ENCODE results near the gene VIL1. TPM values are rescaled to one million over a fixed set of nuclear protein-coding genes. Genes with fewer than 3 reads are reported as not detected.
A peak's percentile ranks its signal among the peaks of the same experiment; 100 is the strongest.

Gene VIL1
- total RNA-seq, 4 donors from 2014 or later: not detected

DNA sequence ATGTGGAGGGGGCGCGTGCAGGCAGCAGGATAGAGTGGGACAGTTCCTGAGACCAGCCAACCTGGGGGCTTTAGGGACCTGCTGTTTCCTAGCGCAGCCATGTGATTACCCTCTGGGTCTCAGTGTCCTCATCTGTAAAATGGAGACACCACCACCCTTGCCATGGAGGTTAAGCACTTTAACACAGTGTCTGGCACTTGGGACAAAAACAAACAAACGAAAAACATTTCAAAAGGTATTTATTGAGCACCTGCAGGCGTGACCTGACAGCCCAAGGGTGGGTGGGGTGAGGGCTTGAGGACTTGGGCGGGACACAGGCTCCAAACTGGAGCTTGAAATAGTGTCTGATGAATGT is 23.9 kb upstream of the VIL1 start:
- DNase-seq (ENCODE audit: low spot score): no peak
- ATAC-seq (ENCODE audit: low FRiP score): no peak
- TF ChIP-seq, protein P1, sequence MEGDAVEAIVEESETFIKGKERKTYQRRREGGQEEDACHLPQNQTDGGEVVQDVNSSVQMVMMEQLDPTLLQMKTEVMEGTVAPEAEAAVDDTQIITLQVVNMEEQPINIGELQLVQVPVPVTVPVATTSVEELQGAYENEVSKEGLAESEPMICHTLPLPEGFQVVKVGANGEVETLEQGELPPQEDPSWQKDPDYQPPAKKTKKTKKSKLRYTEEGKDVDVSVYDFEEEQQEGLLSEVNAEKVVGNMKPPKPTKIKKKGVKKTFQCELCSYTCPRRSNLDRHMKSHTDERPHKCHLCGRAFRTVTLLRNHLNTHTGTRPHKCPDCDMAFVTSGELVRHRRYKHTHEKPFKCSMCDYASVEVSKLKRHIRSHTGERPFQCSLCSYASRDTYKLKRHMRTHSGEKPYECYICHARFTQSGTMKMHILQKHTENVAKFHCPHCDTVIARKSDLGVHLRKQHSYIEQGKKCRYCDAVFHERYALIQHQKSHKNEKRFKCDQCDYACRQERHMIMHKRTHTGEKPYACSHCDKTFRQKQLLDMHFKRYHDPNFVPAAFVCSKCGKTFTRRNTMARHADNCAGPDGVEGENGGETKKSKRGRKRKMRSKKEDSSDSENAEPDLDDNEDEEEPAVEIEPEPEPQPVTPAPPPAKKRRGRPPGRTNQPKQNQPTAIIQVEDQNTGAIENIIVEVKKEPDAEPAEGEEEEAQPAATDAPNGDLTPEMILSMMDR (IDR thresholded peaks at IDR 0.05): no peak

DNA sequence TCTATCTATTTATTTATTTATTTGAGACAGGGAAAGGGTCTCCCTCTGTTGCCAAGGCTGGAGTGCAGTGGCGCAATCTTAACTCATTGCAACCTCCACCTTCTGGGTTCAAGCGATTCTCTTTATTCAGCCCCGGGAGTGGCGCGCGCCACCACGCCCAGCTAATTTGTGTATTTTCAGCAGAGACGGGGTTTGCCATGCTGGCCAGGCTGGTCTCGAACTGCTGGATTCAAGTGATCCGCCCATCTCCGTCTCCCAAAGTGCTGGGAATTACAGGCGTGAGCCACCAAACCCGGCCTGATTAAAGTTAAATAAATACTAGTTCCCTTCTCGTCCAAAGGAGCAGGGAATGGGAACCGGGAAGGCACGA is 23.5 kb upstream of the VIL1 start:
- no peak for ATAC-seq (ENCODE audit: low FRiP score)
- TF ChIP-seq, protein P1 (IDR thresholded peaks at IDR 0.05): no peak
- no peak for DNase-seq (ENCODE audit: low spot score)

DNA sequence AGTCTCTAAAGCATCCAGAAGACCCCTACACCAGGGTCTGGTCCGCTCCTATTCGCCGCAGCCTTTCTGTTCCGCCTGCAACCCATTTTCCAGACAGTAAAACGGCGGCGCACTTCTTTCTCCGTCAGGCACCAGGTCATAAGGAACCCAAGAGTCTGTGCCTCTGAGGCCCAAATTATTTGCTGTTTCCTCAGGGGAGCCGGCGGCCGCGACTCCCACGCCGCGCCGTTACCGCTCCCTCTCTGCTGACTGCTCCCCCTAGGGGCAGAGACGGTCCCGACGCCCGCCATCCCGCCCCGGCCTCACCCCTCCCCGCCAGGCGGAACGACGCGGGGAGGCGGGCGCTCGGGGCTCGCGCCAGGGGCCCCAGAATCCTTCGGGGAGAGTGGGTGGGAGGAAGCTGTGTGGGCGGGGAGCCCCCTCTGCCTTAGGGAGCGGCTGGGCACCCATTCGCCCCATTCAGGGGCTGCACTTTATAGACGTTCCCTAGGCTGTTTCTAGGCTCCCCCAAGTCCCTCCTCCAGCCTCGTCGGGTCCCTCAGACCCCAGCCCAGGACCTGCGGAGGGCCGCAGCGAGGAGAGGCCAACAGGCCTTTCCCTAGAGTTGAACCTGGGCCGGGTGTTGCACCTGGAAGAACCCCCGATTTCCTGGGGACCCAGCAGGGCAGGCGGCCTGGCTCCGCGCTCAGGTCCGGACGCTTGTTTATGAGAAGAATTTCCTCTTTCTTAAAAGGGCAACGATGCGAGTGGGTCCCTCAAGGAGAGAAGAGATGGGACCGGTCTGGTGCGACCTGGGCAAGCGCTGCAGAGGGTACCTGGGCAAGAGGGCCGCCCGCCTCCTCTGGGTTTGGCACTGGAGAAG is 22.9 kb upstream of the VIL1 start:
- peak; percentile 81 for DNase-seq (ENCODE audit: low spot score)
- TF ChIP-seq, protein P1 (IDR thresholded peaks at IDR 0.05): peak in 2 of 3 donors; percentile 25 to 38
- peak; percentile 65 for ATAC-seq (ENCODE audit: low FRiP score)

DNA sequence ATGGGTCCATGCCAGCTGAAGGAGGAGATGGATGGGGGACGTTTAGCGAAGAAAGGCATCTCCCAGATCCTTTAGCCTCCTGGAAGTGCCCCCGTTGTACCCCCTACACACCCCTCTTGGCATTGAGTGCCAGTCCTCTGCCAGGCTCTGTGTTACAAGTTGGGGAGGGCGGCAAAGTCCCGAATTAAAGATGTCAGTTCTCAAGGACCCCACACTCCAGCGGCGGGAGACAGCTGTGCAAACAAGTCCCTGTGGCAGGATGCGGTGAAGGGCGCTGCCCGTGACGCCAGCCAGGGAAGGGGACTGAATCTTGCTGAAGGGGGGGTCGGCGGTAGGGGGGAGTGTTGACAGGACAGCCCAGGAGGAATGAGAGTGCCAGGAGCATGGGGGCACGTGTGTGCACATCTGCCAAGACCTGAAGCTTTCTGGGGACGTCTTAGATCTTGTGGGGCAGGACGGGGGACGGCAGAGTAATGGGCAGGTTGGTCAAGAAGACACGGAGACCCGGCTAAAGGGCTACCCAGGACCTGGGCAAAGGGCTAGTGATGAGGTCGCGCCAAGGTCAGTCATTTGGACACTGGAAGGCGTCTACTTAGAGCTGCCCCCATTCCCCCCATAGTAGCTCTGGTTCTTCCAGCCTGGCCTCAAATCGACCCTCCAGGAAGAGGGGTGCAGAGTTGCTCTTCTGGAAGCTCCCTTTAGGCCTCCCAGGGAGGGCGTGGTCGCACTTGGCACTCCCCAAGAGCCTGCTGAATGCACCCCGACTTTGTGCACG is 22.0 kb upstream of the VIL1 start:
- no peak for DNase-seq (ENCODE audit: low spot score)
- no peak for ATAC-seq (ENCODE audit: low FRiP score)
- TF ChIP-seq, protein P1 (IDR thresholded peaks at IDR 0.05): no peak

DNA sequence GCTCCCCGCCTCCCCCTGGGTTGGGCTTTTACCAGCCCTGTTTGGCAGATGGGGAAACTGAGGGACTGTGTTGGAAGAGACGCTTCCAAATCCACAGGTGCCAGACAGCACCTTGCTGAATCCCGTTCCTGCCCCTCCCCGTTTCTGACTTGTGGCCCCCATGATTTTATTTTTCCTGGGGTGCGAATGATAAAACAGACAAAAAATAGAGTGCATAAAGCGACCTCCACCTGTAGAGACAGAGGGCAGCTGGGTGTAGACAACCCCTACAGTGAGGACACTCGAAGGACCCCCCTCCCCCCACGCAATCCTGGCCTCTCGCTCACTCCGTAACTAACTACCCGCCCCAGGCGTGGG is 21.5 kb upstream of the VIL1 start:
- ATAC-seq (ENCODE audit: low FRiP score): no peak
- TF ChIP-seq, protein P1 (IDR thresholded peaks at IDR 0.05): no peak
- no peak for DNase-seq (ENCODE audit: low spot score)

DNA sequence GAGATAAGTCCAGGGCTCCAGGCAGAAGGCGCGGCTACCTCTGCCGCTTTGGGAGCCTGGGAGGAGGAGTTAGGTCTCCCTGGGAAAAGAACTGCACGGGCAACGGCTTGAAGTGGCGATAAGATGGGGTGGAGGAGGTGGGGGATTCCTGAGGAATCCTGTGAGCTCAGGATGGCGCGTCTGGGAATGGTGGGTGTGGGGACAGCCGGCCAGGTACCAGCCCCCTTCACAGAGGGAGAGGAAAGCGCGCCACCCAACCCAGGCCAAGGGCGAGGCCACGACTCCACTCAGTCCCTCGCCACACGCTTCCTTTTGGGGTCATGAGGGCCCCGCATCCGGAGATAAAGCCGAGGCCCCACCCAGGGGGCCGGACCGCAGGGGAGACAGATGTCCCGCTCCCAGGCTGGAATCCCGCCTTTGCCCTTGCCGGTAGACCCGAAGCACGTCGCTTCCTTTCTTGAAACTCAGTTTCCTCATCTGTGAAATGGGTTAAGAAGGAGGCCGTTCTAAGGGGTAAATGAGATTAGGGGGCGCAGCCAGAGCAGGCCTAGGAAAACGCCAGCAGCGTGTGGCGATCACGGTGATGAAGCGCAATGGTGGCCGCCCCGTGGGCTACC is 21.0 kb upstream of the VIL1 start:
- DNase-seq (ENCODE audit: low spot score) (no peak), ATAC-seq (ENCODE audit: low FRiP score) (no peak)
- TF ChIP-seq, protein P1 (IDR thresholded peaks at IDR 0.05): no peak
